HG03469 (cell line): ENCODE measurements around the gene BCL11B.

Source experiments
- ATAC-seq: cut with Tn5 transposase; IDR thresholded peaks from one replicate; pipeline ENCODE4 v1.9.1; 2021; ENCODE audit warnings: mild to moderate bottlenecking, moderate library complexity, moderate number of reproducible peaks; ENCODE audit not compliant: unreplicated experiment

Gene BCL11B

GRCh38 chr14:99123208-99123870, 148.7 kb downstream of the BCL11B start:
- no peak for ATAC-seq

- ATAC-seq, result no peak
Measured at GRCh38 chr14:99122521-99123125, 149.4 kb downstream of the BCL11B start.

- ATAC-seq, result no peak
Measured at GRCh38 chr14:99121319-99121875, 150.6 kb downstream of the BCL11B start.

- no peak for ATAC-seq
Measured at GRCh38 chr14:99120526-99121318, 151.3 kb downstream of the BCL11B start.

- ATAC-seq, result no peak
Measured at GRCh38 chr14:99119554-99120525, 152.2 kb downstream of the BCL11B start.
